NB4 (cell line): ENCODE data around the gene CYP46A1.

ENCODE experiments used
- MYC ChIP-seq: IDR thresholded peaks from 2 replicates; pipeline ENCODE4 v1.6.1; 2011; ENCODE audit warnings: low read depth, low read length
- POLR2A ChIP-seq: IDR thresholded peaks from 2 replicates; pipeline ENCODE4 v1.6.1; 2011; ENCODE audit warnings: mild to moderate bottlenecking; ENCODE audit not compliant: insufficient read length; ENCODE audit errors: extremely low read depth
- TF ChIP-seq, protein P1 (sequence below): IDR thresholded peaks from one replicate; pipeline ENCODE4 v1.5.1; 2012; ENCODE audit warnings: low read depth, low read length

DNA sequence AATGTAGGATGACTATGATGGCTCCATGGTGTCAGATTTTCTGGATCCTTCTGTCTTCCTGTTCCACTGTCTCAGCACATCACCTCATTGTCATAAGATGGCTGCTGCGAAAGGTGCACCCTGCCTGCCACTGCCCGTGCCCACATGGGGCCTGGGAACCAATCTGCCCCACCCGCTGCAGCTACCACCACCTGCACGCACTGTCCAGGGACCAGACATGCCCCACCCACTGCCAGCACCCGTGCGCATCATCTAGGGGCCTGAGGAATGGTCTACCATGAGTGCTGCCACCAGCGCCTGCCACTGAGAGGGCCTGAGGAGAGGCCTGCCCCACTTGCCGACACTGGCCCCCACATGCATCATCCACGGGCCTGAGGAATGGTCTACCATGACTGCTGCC, 23.8 kb downstream of the CYP46A1 start:
- TF ChIP-seq, protein P1, sequence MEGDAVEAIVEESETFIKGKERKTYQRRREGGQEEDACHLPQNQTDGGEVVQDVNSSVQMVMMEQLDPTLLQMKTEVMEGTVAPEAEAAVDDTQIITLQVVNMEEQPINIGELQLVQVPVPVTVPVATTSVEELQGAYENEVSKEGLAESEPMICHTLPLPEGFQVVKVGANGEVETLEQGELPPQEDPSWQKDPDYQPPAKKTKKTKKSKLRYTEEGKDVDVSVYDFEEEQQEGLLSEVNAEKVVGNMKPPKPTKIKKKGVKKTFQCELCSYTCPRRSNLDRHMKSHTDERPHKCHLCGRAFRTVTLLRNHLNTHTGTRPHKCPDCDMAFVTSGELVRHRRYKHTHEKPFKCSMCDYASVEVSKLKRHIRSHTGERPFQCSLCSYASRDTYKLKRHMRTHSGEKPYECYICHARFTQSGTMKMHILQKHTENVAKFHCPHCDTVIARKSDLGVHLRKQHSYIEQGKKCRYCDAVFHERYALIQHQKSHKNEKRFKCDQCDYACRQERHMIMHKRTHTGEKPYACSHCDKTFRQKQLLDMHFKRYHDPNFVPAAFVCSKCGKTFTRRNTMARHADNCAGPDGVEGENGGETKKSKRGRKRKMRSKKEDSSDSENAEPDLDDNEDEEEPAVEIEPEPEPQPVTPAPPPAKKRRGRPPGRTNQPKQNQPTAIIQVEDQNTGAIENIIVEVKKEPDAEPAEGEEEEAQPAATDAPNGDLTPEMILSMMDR: no peak
- TF ChIP-seq POLR2A: no peak
- no peak for TF ChIP-seq MYC
